Naive B cell (primary cell): ENCODE data around the gene CWC25. TPM values are rescaled to one million over a fixed set of nuclear protein-coding genes. Genes with fewer than 3 reads are reported as not detected.

ENCODE experiments used
- ATAC-seq, 2 donors: fragments of 150-1000 bp; cut with Tn5 transposase; 2 replicates each; pipeline ENCODE4 v1.10.0; 2021; ENCODE audit warnings: low read depth in 2 of 2, mild to moderate bottlenecking in 2 of 2, moderate library complexity in 2 of 2
- DNase-seq: peaks from one replicate; pipeline ENCODE4 v3.0.0; 2022
- H3K27ac Mint-ChIP-seq, 6 donors: one replicate each; pipeline ENCODE4 v1.8.0; 2020 to 2022; ENCODE audit warnings: mild to moderate bottlenecking in 6 of 6, mixed read lengths in 6 of 6, moderate library complexity in 5 of 6, inconsistent platforms in 2 of 6
- H3K27me3 Mint-ChIP-seq, 3 donors: one replicate each; pipeline ENCODE4 v1.8.0; 2021 to 2022; ENCODE audit warnings: mixed read lengths in 3 of 3, mild to moderate bottlenecking in 1 of 3
- H3K36me3 Mint-ChIP-seq, 2 donors: one replicate each; pipeline ENCODE4 v1.8.0; 2020 to 2022; ENCODE audit warnings: mixed read lengths in 2 of 2, inconsistent platforms in 1 of 2, mild to moderate bottlenecking in 1 of 2
- H3K4me1 Mint-ChIP-seq, 3 donors: one replicate each; pipeline ENCODE4 v1.8.0; 2020 to 2022; ENCODE audit warnings: mixed read lengths in 3 of 3, inconsistent platforms in 1 of 3, mild to moderate bottlenecking in 1 of 3, moderate library complexity in 1 of 3
- H3K4me3 Mint-ChIP-seq, 8 donors: one replicate each; pipeline ENCODE4 v1.8.0; 2020 to 2022; ENCODE audit warnings: mild to moderate bottlenecking in 8 of 8, mixed read lengths in 8 of 8, moderate library complexity in 8 of 8, inconsistent platforms in 2 of 8
- H3K9me3 Mint-ChIP-seq, 7 donors: one replicate each; pipeline ENCODE4 v1.8.0; 2020 to 2022; ENCODE audit warnings: mixed read lengths in 7 of 7, mild to moderate bottlenecking in 5 of 7, inconsistent platforms in 2 of 7, moderate library complexity in 1 of 7
- polyA plus RNA-seq, 6 donors: library from polyadenylated mRNA; unstranded; fragments of 300-500 nt; fragmentation: Illumina TruSeq; gene quantifications; one replicate each; pipeline ENCODE4 v1.2.3, GENCODE V29; 2021; ENCODE audit warnings: low read depth in 6 of 6

The CWC25 gene
- polyA plus RNA-seq, 6 donors from 2014 or later, result 9.2 to 13.4 (median 11.5) TPM

- Mint-ChIP-seq H3K27me3 (peaks cover 14 to 26% (median 25%) of the 10 kb centered on the region in 3 donors), H3K27ac (peak within 1 kb of the TSS; percentile 94 to 99 (median 98)), H3K9me3 (peaks cover 0 to 4% (median 0%) of the 10 kb centered on the region in 7 donors), H3K36me3 (peaks cover 4 to 8% of the 10 kb centered on the region in 2 donors), H3K4me3 (peak within 1 kb of the TSS; percentile 89 to 100 (median 98)), H3K4me1 (peaks cover 37 to 63% (median 49%) of the 10 kb centered on the region in 3 donors)
- ATAC-seq (peak; percentile 82 to 85), DNase-seq (peak; percentile 97)
Measured at GRCh38 chr17:38752308-38753070, 72.6 kb downstream of the CWC25 start, which contains the start of gene PSMB3. Gene PSMB3, plus strand, starts transcription at chr17:38752741. Its CDS starts 86 bp downstream, at chr17:38752827.

- H3K4me3 Mint-ChIP-seq, result peak overlapping the region; percentile 89 to 100 (median 98)
- peaks cover 4 to 10% of the 10 kb centered on the region in 2 donors for H3K36me3 Mint-ChIP-seq
- H3K27me3 Mint-ChIP-seq, result peaks cover 15 to 30% (median 29%) of the 10 kb centered on the region in 3 donors
- peaks cover 39 to 65% (median 52%) of the 10 kb centered on the region in 3 donors for H3K4me1 Mint-ChIP-seq
- H3K9me3 Mint-ChIP-seq, result peaks cover 0 to 4% (median 0%) of the 10 kb centered on the region in 7 donors
- peak; percentile 78 for DNase-seq
- H3K27ac Mint-ChIP-seq, result peak overlapping the region; percentile 94 to 99 (median 98)
- peak; percentile 31 to 39 for ATAC-seq
Measured at GRCh38 chr17:38751808-38752307, 73.3 kb downstream of the CWC25 start.

- Mint-ChIP-seq H3K27ac (peak overlapping the region; percentile 94 to 99 (median 98)), H3K4me1 (peaks cover 45 to 68% (median 57%) of the 10 kb centered on the region in 3 donors), H3K36me3 (peaks cover 4 to 15% of the 10 kb centered on the region in 2 donors), H3K27me3 (peaks cover 21 to 36% (median 35%) of the 10 kb centered on the region in 3 donors), H3K4me3 (peak overlapping the region; percentile 89 to 100 (median 98)), H3K9me3 (peaks cover 0 to 4% (median 0%) of the 10 kb centered on the region in 7 donors)
- ATAC-seq (no peak), DNase-seq (no peak)
Measured at GRCh38 chr17:38751144-38751807, 73.8 kb downstream of the CWC25 start.

Other genes with a start within 250 kb of the CWC25 start
- gene SRCIN1, start 219.4 kb downstream of the CWC25 start, polyA plus RNA-seq, result not detected
- gene EPOP, start 150.4 kb downstream of the CWC25 start, polyA plus RNA-seq, result not detected
- gene MLLT6, start 120.0 kb downstream of the CWC25 start, polyA plus RNA-seq, result 1 to 10 TPM; 1.7 to 9.0 (median 4.7) TPM
- gene CISD3, start 95.0 kb downstream of the CWC25 start, polyA plus RNA-seq, result 10 to 100 TPM; 19.1 to 31.5 (median 21.2) TPM
- not detected for gene PCGF2, start 77.0 kb downstream of the CWC25 start, polyA plus RNA-seq
- gene PSMB3, start 72.6 kb downstream of the CWC25 start, polyA plus RNA-seq, result 100 to 1,000 TPM; 326 to 642 (median 411) TPM
- gene PIP4K2B, start 25.8 kb downstream of the CWC25 start, polyA plus RNA-seq, result 10 to 100 TPM; 10.1 to 14.5 (median 11.8) TPM
- 1,000 to 10,000 TPM in 5 of 6 donors, 100 to 1,000 TPM in 1; 798 to 1,720 (median 1,485) TPM for gene RPL23, start 28.4 kb upstream of the CWC25 start, polyA plus RNA-seq
- 10 to 100 TPM; 28.4 to 47.4 (median 41.8) TPM for gene LASP1, start 44.7 kb upstream of the CWC25 start, polyA plus RNA-seq
- gene FBXO47, start 142.1 kb upstream of the CWC25 start, polyA plus RNA-seq, result not detected